ENCODE measurements around the gene PIK3CG. TPM values are rescaled to one million over a fixed set of nuclear protein-coding genes. Genes with fewer than 3 reads are reported as not detected.

Gene PIK3CG
- total and polyA plus RNA-seq, 7 donors = 0.92 to 6.4 (median 4.2) TPM

DNA sequence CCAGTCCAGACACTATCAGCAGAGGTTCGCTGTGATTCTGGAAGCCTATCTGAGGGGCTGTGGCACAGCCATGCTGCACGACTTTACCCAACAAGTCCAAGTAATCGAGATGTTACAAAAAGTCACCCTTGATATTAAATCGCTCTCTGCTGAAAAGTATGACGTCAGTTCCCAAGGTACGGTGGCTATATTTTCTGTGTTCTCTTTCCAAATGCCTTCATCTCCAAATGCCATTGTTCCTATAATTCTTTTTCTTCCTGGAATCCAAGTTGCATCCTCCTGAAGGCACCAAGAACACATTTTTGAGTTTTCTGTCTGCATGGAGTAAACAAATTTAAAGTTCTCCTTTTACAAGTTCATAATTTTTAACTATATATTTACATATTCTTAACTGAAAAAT lies 7.7 kb downstream of the PIK3CG start:
- Histone ChIP-seq H3K4me3 (no peak overlapping the region), H3K27ac (no peak overlapping the region), H3K27me3 (no peaks in the 10 kb centered on the region), H3K9me3 (no peaks in the 10 kb centered on the region), H3K4me1 (no peaks in the 10 kb centered on the region), H3K36me3 (no peaks in the 10 kb centered on the region)
- WGBS, 2 donors = 91 to 95% methylated on average over 6 of the region's 6 CpGs
- intact Hi-C loops (cut with DNase I) = no loop called here
- TF ChIP-seq POLR2A (IDR thresholded peaks at IDR 0.05) (no peak), POLR2AphosphoS5 (IDR thresholded peaks at IDR 0.05) (no peak), EP300 (IDR thresholded peaks at IDR 0.05) (no peak)
- TF ChIP-seq, protein P1, sequence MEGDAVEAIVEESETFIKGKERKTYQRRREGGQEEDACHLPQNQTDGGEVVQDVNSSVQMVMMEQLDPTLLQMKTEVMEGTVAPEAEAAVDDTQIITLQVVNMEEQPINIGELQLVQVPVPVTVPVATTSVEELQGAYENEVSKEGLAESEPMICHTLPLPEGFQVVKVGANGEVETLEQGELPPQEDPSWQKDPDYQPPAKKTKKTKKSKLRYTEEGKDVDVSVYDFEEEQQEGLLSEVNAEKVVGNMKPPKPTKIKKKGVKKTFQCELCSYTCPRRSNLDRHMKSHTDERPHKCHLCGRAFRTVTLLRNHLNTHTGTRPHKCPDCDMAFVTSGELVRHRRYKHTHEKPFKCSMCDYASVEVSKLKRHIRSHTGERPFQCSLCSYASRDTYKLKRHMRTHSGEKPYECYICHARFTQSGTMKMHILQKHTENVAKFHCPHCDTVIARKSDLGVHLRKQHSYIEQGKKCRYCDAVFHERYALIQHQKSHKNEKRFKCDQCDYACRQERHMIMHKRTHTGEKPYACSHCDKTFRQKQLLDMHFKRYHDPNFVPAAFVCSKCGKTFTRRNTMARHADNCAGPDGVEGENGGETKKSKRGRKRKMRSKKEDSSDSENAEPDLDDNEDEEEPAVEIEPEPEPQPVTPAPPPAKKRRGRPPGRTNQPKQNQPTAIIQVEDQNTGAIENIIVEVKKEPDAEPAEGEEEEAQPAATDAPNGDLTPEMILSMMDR (IDR thresholded peaks at IDR 0.05) = no peak
- DNase-seq = no peak

DNA sequence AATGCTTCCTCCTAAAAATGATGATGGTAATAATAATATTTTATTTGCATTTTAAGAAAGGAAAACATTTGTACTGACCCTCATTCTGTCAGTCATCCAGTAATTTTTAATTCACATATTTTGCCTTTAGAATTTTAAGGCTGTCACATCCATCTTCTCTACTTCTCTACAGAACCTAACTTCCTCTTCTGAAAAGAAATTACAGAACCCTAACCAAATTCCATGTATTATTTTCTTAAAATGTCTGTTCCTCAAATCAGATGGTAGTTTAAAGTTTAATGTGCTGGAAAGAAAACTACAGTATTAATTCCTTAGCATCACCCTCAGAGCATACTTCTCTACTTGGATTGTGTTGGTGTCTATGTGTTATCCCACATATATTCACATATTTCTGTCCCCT lies 9.0 kb downstream of the PIK3CG start:
- H3K27me3 ChIP-seq = no peaks in the 10 kb centered on the region
- H3K27ac ChIP-seq = no peak overlapping the region
- intact Hi-C loops (cut with DNase I) = no loop called here
- DNase-seq = no peak
- H3K36me3 ChIP-seq = no peaks in the 10 kb centered on the region
- H3K4me3 ChIP-seq = no peak overlapping the region
- no peaks in the 10 kb centered on the region for H3K4me1 ChIP-seq
- TF ChIP-seq POLR2A (IDR thresholded peaks at IDR 0.05) (no peak), POLR2AphosphoS5 (IDR thresholded peaks at IDR 0.05) (no peak), EP300 (IDR thresholded peaks at IDR 0.05) (no peak)
- TF ChIP-seq, protein P1 (IDR thresholded peaks at IDR 0.05) = no peak
- no peaks in the 10 kb centered on the region for H3K9me3 ChIP-seq

DNA sequence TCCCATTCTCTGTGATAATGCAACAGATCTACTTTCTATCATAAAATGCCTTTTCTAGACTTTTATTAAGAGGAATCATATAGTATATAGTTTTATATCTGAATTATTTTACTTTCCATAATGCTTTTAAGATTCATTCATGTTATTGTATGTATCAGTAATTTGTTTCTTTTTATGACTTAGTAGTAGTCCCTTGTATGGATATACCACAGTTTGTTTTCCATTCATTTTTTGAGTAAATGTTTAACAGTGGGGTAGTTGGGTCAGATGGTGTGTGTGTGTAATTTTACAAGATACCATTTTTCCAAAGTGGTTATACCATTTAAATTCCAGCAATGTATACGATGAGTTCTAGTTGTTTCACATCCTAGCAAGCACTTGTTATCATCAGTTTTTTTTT lies 10.4 kb downstream of the PIK3CG start:
- no peaks in the 10 kb centered on the region for H3K9me3 ChIP-seq
- no peak for DNase-seq
- H3K27ac ChIP-seq = no peak overlapping the region
- H3K4me1 ChIP-seq = no peaks in the 10 kb centered on the region
- no peaks in the 10 kb centered on the region for H3K36me3 ChIP-seq
- H3K4me3 ChIP-seq = no peak overlapping the region
- 100% methylated on average over 1 of the region's 1 CpG for WGBS, 2 donors
- intact Hi-C loops (cut with DNase I) = no loop called here
- no peaks in the 10 kb centered on the region for H3K27me3 ChIP-seq
- TF ChIP-seq EP300 (IDR thresholded peaks at IDR 0.05) (no peak), POLR2A (IDR thresholded peaks at IDR 0.05) (no peak), POLR2AphosphoS5 (IDR thresholded peaks at IDR 0.05) (no peak)
- TF ChIP-seq, protein P1 (IDR thresholded peaks at IDR 0.05) = no peak

DNA sequence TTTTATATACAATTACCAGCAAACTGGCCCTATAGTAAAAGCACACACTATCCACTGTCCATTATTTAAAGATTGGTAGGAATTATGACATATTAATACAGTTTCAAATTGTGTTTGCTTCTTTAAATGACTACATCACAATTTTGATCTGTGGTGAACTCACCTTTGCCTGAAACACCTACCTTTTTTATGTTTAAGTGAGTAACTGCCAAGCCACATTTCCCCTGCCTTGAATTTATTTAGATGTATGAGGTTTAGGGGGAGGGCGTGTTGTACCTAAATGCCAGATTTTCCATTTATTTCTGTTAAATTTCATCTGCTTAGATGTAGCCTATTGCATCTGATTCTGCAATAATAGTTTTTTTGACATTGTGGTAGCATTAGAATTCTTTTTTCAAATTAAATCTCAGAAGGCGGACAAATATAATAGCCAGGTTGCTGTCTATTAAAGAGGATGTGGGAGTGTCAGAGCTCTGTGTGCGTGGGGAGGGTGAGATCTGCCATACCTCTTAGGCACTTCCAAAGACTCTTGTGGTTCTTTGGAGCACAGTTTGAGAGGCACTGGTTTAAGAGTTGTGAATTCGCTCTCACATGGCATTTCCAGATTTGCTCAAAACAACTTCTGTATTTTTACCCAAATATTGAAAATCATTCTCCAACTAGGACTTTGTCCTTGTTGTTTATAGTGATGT lies 13.8 kb downstream of the PIK3CG start:
- Histone ChIP-seq H3K27ac (no peak overlapping the region), H3K4me1 (no peaks in the 10 kb centered on the region), H3K27me3 (no peaks in the 10 kb centered on the region), H3K4me3 (no peak overlapping the region), H3K36me3 (no peaks in the 10 kb centered on the region), H3K9me3 (no peaks in the 10 kb centered on the region)
- DNase-seq = no peak
- TF ChIP-seq, protein P1 (IDR thresholded peaks at IDR 0.05) = no peak
- TF ChIP-seq POLR2AphosphoS5 (IDR thresholded peaks at IDR 0.05) (no peak), POLR2A (IDR thresholded peaks at IDR 0.05) (no peak), EP300 (IDR thresholded peaks at IDR 0.05) (no peak)
- intact Hi-C loops (cut with DNase I) = no loop called here
- WGBS, 2 donors = 82 to 95% methylated on average over 4 of the region's 4 CpGs

DNA sequence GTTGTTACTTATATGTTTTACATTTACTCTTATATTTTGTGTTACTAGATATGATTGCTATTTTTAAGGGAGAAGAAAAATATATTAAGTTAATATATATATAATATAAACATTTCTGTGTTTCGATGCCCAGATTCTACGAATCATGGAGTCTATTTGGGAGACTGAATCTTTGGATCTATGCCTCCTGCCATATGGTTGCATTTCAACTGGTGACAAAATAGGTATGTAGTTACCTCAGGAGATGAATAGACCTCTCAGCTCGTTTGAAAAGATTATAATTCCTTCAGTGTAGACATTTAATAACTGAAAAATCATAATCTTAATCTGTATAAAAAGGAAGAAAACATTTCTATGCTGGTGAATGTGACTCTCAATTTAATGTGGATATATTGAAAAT lies 16.9 kb downstream of the PIK3CG start:
- intact Hi-C loops (cut with DNase I) = no loop called here
- no peak overlapping the region for H3K4me3 ChIP-seq
- WGBS, 2 donors = 80 to 89% methylated on average over 3 of the region's 3 CpGs

More for the DNA sequence above, 16.9 kb downstream of the PIK3CG start:
- H3K4me1 ChIP-seq = no peaks in the 10 kb centered on the region
- H3K27me3 ChIP-seq = no peaks in the 10 kb centered on the region
- H3K9me3 ChIP-seq = no peaks in the 10 kb centered on the region
- no peak for TF ChIP-seq POLR2AphosphoS5 (IDR thresholded peaks at IDR 0.05)
- no peak for TF ChIP-seq EP300 (IDR thresholded peaks at IDR 0.05)
- no peak for TF ChIP-seq POLR2A (IDR thresholded peaks at IDR 0.05)
- TF ChIP-seq, protein P1 (IDR thresholded peaks at IDR 0.05) = no peak
- H3K27ac ChIP-seq = no peak overlapping the region
- H3K36me3 ChIP-seq = no peaks in the 10 kb centered on the region
- DNase-seq = no peak
